AG04450 (cell line): ENCODE data around the gene PSMA8. TPM values are rescaled to one million over a fixed set of nuclear protein-coding genes. Genes with fewer than 3 reads are reported as not detected.
"Not testable (repeated sequence)": the region's sequence is repeated elsewhere in the genome, so short reads cannot be mapped to it uniquely, and the experiment has no call there.

Source experiments
- CTCF ChIA-PET: fragments of 300-600, 350-600 bp; formaldehyde crosslinking; extraction: SDS; loops from one replicate; lab custom pipeline; 2022; ENCODE audit warnings: antibody characterized with exemption, inconsistent platforms; lab: Charles Lee
- POLR2A ChIA-PET: fragments of 350-600 bp; formaldehyde crosslinking; extraction: SDS; loops from one replicate; lab custom pipeline; 2021; ENCODE audit warnings: antibody characterized with exemption, inconsistent platforms; lab: Yijun Ruan, JAX
- DNase-seq: peaks from one replicate; pipeline ENCODE4 v3.0.0-alpha.2; 2011; ENCODE audit warnings: low read depth, low spot score
- H3K27ac ChIP-seq: one replicate; pipeline ENCODE4 v1.5.1; 2012; ENCODE audit warnings: low read depth, low read length, control low read depth
- H3K27me3 ChIP-seq: one replicate; pipeline ENCODE4 v1.6.0; 2012; ENCODE audit warnings: low read length; ENCODE audit not compliant: control insufficient read depth, insufficient read depth
- H3K4me3 ChIP-seq: 2 replicates; pipeline ENCODE4 v1.5.1; 2011; ENCODE audit warnings: mild to moderate bottlenecking, low read depth, low read length, control low read depth
- H3K9me3 ChIP-seq: 2 replicates; pipeline ENCODE4 v1.5.1; 2012; ENCODE audit warnings: low read length; ENCODE audit not compliant: control insufficient read depth, insufficient read depth
- CTCF ChIP-seq: IDR thresholded peaks from 2 replicates; pipeline ENCODE4 v1.5.1; 2011; ENCODE audit warnings: low read depth, low read length, control low read depth, inconsistent platforms
- polyA plus RNA-seq: library from polyadenylated mRNA; depleted of rRNA; stranded (reverse); fragments of >200 nt; gene quantifications from 2 replicates; pipeline ENCODE4 v1.2.3, GENCODE V29; 2011

The PSMA8 gene
- polyA plus RNA-seq, 1 experiment, result not detected

GRCh38 chr18:26190506-26190905, 56.8 kb downstream of the PSMA8 start:
- ChIA-PET CTCF (no interaction called here), POLR2A (no interaction called here)
- H3K9me3 ChIP-seq, result no peaks in the 10 kb centered on the region
- no peak overlapping the region for H3K27ac ChIP-seq
- no peak overlapping the region for H3K4me3 ChIP-seq
- no peak for TF ChIP-seq CTCF
- no peak for DNase-seq
- H3K27me3 ChIP-seq, result no peaks in the 10 kb centered on the region

- no peak for DNase-seq
- ChIA-PET CTCF (no interaction called here), POLR2A (no interaction called here)
- H3K9me3 ChIP-seq, result no peaks in the 10 kb centered on the region
- no peaks in the 10 kb centered on the region for H3K27me3 ChIP-seq
- H3K27ac ChIP-seq, result no peak overlapping the region
- no peak overlapping the region for H3K4me3 ChIP-seq
- TF ChIP-seq CTCF, result no peak
Measured at GRCh38 chr18:26192233-26192632, 58.6 kb downstream of the PSMA8 start.

- H3K9me3 ChIP-seq, result no peaks in the 10 kb centered on the region
- ChIA-PET CTCF (no interaction called here), POLR2A (no interaction called here)
- no peak for DNase-seq
- no peak overlapping the region for H3K4me3 ChIP-seq
- no peaks in the 10 kb centered on the region for H3K27me3 ChIP-seq
- TF ChIP-seq CTCF, result no peak
- H3K27ac ChIP-seq, result no peak overlapping the region
Measured at GRCh38 chr18:26196605-26197004, 62.9 kb downstream of the PSMA8 start.

GRCh38 chr18:26202001-26202400, 68.3 kb downstream of the PSMA8 start:
- POLR2A ChIA-PET, CTCF ChIA-PET, DNase-seq, H3K27ac ChIP-seq, H3K4me3 ChIP-seq, H3K27me3 ChIP-seq, H3K9me3 ChIP-seq: not testable (repeated sequence)

GRCh38 chr18:26205318-26205717, 71.6 kb downstream of the PSMA8 start:
- ChIA-PET CTCF (no interaction called here), POLR2A (no interaction called here)
- no peaks in the 10 kb centered on the region for H3K27me3 ChIP-seq

More at GRCh38 chr18:26205318-26205717, 71.6 kb downstream of the PSMA8 start:
- no peak for TF ChIP-seq CTCF
- Histone ChIP-seq H3K27ac (no peak overlapping the region), H3K9me3 (no peaks in the 10 kb centered on the region), H3K4me3 (no peak overlapping the region)
- no peak for DNase-seq
